B cell (primary cell): ENCODE measurements around the gene NYAP1.

Experiments used
- CTCF ChIP-seq: fragments of 200-600 bp; IDR thresholded peaks from one replicate; pipeline ENCODE4 v1.8.0; 2022; ENCODE audit warnings: antibody characterized with exemption, mild to moderate bottlenecking
- EZH2 ChIP-seq: IDR thresholded peaks from 2 replicates; pipeline ENCODE4 v1.6.1; 2012; ENCODE audit warnings: borderline replicate concordance, low read depth, mild to moderate bottlenecking, moderate library complexity, low read length; ENCODE audit not compliant: insufficient read depth, poor library complexity, severe bottlenecking

DNA sequence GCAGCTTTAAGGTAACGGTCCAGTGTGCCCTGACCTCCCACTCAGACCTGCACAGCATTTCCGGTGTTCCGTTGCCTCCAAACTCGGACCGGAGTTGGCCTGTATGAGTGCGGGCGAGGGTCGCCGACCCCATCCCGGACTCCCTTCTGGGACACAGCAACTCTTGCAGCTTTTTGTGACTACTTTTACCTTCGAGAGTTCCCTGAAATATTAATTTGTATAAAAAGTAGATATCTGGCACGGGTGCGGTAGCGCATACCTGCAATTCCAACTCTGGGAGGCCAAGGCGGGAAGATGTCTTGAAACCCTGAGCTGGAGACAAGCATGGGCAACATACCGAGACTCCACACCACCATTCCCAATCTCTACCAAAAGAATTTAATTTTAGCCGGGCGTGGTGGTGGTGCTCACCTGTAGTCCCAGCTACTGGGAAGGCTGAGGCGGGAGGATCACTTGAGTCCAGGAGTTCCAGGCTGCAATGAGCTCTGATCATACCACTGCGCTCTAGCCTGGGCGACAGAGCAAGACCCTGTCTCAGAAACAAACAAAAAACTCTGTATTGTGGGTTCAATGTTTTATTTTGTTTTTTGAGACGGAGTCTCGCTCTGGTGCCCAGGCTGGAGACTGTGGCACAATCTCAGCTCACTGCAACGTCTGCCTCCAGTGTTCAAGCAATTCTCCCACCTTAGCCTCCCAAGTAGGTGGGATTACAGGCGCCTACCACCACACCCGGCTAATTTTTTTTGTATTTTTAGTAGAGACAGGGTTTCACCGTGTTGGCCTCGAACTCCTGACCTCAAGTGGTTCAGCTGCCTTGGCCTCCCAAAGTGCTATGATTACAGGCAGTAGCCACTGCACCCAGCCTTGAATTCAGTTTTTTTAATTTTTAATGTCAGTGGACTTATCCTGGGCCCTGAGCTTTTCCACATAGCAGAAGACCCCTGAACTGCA is 46.3 kb upstream of the NYAP1 start:
- TF ChIP-seq CTCF: no peak
- TF ChIP-seq EZH2: no peak
